OCI-M2 (cell line): ENCODE data around the gene PIK3C2G.

ENCODE experiments used
- DNase-seq: peaks from one replicate; lab custom pipeline; 2025; ENCODE audit not compliant: unreplicated experiment; lab: John Stamatoyannopoulos, UW

The PIK3C2G gene

GRCh38 chr12:18415227-18415626, 153.9 kb downstream of the PIK3C2G start:
- DNase-seq: no peak

DNA sequence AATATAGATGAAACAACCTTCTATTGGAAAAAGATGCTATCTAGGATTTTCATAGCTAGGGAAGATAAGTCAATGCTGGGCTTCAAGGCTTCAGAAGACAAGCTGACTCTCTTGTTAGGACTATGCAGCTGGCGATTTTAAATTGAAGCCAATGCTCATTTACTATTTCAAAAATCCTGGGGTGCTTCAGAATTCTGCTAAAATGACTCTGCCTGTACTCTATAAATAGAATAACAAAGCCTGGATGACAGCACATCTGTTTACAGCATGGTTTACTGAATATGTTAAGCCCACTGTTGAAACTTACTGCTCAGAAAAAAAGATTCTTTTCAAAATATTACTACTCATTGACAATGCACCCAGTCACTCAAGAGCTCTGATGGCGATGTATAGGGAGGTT, 155.1 kb downstream of the PIK3C2G start:
- DNase-seq: no peak

GRCh38 chr12:18419311-18419710, 158.0 kb downstream of the PIK3C2G start:
- DNase-seq: no peak

DNA sequence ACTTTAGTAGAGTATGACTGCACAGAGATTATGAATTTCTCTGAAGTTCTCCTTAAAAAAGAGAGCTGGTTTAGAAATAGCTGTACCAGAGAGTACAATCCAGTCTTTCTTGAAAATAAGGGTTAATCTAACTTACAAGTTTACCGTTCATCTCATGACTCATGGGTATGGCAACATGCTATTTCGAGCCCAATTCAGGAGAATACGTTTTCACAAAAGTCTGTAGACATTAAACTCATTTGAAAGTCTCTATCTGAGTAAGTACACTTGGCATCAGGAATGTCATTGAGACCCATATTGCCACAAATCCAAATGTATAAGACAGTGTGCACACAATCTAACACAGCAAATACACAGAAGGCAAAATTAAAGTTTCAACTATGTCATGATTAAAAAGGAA, 160.5 kb downstream of the PIK3C2G start:
- no peak for DNase-seq

- no peak for DNase-seq
Measured at GRCh38 chr12:18422871-18423270, 161.6 kb downstream of the PIK3C2G start.

GRCh38 chr12:18424857-18425256, 163.5 kb downstream of the PIK3C2G start:
- DNase-seq: no peak

DNA sequence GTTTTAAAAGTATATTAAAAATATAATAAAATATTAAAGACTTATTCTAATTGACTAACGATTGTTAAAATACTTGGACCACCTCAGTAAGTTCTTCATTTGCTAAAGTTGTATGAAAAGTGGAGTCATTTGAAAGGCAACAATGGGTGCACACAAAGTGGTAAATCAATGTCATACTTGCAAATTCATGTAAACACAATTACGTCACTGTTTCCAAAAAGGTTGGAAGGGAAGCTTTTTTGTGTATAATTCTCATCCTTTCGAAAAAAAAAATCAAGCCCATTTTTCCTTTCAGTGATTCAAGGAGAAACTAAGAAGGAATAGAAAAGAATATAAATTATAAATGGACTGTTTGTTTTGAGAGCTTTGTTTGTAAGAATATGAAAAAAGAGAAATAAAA, 166.2 kb downstream of the PIK3C2G start:
- DNase-seq: no peak

DNA sequence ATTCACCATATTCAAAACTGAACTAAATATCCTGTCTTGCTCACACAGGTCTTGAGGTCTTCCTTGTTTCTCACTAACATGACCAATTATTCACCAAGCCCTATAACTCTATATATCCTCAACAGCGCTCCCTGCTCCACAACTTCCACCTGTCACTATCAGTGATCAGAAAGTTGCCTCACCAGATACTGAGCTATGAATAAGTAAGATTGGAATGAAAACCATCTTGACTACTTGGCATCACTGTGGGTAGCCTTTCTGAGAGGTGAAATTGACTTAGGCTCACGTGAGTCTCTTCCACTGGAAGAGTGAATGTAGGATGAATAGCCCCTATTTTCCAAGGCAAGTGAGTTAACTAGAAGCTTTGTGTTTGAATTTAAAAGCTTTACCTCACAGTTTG, 167.1 kb downstream of the PIK3C2G start:
- DNase-seq: no peak

DNA sequence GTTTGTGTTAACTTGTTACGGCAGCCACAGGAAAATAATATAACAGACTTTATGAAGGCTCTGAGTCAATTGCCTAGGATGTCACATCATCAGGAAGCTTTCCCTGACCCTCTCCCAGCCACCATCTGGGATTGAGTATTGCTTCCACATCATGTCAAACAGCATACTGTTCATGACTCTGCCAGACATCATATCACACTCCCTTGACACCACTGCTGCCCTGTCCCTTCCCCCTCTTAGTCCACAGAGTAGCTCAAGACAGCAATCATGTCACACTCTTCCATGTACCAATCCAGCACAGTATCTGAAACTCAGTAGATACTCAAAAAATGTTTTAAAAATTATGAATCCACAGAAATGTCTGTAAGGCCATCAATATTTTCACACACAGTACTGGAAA, 168.0 kb downstream of the PIK3C2G start:
- DNase-seq: no peak

- DNase-seq: no peak
Measured at GRCh38 chr12:18430425-18431048, 169.2 kb downstream of the PIK3C2G start.

GRCh38 chr12:18431771-18432170, 170.5 kb downstream of the PIK3C2G start:
- DNase-seq: no peak

DNA sequence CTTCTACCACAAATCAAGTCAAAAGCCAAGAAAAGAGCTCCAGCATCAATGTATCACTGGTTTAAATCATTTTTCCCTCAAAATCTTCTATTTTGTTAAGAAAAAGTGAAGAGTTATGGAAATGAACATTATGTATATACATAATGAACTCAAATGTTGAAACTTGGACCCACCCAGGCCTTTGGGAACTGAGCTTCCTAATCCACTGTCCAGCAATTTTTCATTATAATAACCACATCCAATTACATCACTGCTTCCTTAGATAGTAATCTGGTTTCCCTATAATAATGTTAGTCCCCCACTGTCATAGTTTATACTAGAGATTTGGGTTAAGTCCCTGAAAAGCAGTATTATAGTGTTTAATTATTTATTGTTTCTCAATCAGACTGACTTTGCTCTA, 170.9 kb downstream of the PIK3C2G start:
- no peak for DNase-seq

- no peak for DNase-seq
Measured at GRCh38 chr12:18436170-18436569, 174.9 kb downstream of the PIK3C2G start.

GRCh38 chr12:18439541-18439940, 178.2 kb downstream of the PIK3C2G start:
- DNase-seq: no peak

DNA sequence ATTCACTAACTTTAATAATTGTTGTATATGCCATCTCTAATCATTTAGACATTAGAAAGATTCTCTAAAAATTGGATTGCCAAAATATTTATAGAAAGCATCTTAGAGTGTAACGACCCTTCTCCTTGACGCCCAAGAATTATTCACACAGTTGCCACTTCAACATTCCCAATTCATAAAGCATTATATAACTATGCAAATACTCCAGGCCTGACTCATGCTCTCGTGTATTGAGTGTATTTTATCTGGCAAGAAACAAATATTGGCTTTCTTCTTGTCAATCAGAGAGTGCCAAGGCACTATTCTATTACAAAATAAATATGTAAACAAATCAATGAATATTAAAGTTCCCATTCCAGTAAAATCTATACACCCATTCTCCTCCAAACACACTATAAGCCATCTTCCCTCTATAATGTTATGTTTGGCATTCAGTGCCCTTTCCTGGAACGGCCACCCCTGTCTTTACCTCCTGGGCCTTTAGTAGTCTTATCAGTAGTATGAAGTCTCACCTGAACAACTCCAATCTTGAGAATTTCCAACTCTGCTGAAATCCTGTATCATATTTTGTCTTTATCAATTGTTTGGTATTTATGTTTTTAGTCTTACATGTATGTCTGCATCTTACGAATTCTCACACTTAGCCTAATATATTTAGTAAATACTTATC, 182.6 kb downstream of the PIK3C2G start:
- DNase-seq: no peak

DNA sequence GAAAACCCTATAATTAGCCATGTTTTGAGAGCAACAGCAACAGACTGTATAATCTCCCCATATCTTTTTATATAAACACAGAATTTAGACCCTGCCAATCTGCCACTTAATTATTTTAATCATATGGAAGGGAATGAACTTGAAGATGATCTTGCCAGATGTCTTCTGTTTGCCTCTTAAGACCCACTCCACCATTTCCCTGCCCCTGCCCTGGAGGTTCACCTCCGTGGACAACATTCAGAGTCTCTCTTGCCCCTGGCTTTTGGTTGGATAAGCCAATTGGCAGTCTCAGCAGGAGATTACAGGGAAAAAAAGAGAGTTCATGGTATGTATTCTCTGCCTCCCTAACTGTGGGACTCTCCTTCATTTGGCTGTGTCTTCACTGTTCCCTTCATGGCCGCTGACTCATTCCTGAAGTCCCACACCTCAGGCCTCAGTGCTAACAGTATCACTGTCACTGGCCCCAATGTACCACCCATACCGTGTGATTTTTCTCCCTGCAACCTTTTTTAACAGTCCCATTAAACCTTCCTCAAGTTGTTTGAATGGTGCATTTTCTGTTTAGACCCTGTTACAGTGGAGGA, 184.8 kb downstream of the PIK3C2G start:
- DNase-seq: no peak

- DNase-seq: no peak
Measured at GRCh38 chr12:18454330-18454729, 193.0 kb downstream of the PIK3C2G start.

DNA sequence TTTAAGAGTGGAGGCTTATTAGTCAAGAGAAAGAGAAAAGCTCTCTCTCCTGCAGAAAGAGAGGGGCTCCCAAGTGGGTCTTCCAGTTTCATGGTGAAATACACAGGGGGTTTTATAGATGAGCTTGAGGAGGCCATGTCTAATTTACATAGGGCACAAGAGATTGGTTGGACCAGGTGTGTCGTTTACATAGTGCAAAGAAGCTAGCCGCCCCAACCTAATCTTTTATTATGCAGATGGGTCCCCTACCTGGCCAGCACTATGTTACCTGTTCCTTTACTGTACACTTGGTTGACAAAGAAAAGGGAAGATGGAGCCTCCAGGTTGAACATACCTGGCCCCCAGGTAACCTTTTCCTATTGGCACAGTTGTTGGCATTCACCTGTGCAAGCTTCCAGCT, 195.0 kb downstream of the PIK3C2G start:
- DNase-seq: no peak

DNA sequence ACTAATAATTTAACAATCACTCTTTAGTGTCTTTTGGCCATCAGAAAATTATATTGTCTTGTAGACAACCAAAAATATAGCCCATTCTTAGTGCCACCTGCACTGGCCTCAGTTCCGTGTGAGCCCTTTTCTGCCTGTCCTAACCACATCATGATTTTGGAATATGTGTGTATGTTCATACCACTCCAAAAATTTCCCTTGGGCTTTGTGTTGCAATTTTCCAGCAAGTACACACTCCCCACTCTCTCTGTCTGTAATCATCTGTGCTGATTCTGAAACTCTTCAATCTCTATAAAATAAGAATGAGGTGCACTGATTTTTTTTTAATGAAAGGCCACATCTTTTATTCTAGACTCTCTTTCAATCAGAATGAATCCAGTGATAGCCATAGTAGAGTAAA, 196.0 kb downstream of the PIK3C2G start:
- DNase-seq: no peak

DNA sequence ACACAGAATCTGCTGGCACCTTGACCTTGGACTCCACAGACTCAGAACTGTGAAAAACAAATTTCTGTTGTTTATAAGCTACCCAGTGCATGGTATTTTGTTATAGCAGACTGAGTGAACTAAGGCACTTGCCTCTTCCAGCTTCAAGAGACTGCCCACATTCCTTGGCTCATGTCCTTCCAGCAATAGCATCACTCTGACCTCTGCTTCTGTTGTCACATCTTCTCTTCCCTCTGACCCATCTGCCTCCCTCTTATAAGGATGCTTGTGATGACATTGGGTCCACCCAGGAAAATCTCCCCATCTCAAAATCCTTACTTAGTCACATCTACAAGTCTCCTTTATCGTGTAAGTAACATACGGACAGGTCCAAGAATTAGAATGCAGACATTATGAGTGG, 200.4 kb downstream of the PIK3C2G start:
- no peak for DNase-seq

DNA sequence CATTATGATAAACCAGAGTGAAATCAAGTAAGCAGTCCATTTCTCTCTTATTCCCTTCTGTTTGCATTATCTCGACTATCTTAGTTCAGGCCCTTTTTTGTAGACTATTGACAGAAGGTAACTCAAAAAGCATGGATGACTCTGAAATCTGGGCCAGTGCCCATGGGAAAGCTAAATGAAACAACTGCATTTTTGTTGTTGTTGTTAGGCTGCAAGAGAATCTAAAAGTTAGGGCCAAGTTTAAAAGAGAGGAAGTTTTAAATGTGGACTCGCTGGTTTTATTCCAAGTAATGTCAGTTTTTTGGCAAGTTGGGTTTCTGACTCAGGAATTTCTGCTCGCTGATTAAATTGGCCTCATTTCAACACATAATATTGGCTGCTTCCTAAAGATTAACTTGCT, 201.1 kb downstream of the PIK3C2G start:
- no peak for DNase-seq

GRCh38 chr12:18467620-18468245, 206.4 kb downstream of the PIK3C2G start:
- DNase-seq: no peak
